Erythroblast (primary cell): ENCODE data around the gene PRKD1.
"Not testable (repeated sequence)": the region's sequence is repeated elsewhere in the genome, so short reads cannot be mapped to it uniquely, and the experiment has no call there.

Experiments
- DNase-seq, 2 experiments: peaks; one replicate each; lab custom pipeline; 2025; lab: John Stamatoyannopoulos, UW
- GATA1 ChIP-seq: IDR thresholded peaks from 2 replicates; pipeline ENCODE4 v1.6.1; 2011; ENCODE audit warnings: low read depth, mild to moderate bottlenecking, control low read depth, low read length, moderate library complexity
- POLR2A ChIP-seq: IDR thresholded peaks from 2 replicates; pipeline ENCODE4 v1.6.1; 2011; ENCODE audit warnings: mild to moderate bottlenecking, low read length

Gene PRKD1

GRCh38 chr14:29709490-29709889 is 218.2 kb downstream of the PRKD1 start:
- TF ChIP-seq POLR2A (no peak), GATA1 (no peak)
- peak in 1 of 2 experiments; percentile 6 for DNase-seq

DNA sequence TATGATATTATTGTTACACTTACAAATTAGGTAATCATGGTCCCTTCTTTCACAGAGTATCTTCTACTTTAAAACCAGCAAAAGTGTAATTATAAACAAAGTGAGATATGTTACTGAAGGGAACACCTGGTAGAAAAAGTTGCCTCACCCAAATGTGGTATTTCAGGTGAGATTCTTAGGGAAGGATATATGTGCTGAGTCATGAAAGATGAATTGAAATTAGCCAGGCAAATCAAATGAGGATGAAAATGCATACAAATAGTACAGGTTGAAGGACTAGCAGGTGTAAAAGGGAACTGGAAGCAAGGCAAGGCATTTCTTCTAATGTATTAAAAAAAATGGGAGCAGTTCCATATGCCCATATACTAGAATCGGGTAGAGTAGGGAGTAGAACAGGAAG is 220.9 kb downstream of the PRKD1 start:
- no peak for DNase-seq
- TF ChIP-seq POLR2A = no peak
- no peak for TF ChIP-seq GATA1

DNA sequence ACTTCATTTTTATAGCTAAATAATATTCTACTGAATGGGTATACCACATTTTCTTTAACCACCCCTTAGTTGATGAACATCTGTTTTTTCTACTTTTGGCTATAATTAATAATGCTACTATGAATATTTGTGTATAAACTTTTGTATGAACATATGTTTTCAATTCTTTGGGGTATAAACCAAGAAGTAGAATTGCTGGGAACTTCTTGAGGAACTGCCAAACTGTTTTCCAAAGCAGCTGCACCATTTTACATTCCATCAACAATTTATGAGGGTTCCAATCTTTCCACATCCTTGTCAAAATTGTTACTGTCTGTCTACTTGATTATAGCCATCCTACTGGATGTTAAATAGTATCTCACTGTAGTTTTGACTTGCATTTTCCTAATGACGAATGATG is 221.8 kb downstream of the PRKD1 start:
- DNase-seq = no peak
- TF ChIP-seq GATA1 (no peak), POLR2A (no peak)

GRCh38 chr14:29689597-29689996 is 238.1 kb downstream of the PRKD1 start:
- DNase-seq = not testable (repeated sequence)

DNA sequence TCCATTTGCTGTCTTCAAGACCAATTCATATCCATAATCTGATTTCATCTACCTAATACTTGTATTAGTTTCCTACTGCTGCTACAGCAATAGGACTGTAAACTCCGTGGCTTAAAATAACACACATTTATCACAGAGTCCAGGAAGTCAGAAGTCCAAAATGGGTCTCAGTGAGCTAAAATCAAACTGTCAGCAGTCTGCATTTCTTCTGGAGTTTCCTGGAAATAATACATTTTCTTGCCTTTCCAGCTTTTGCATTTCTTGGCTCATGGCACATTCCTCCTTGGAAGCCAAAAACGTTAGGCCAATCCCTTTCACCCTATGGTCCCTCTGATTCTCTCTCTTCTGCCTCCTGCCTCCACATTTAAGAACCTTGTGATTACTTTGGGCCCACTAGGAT is 239.8 kb downstream of the PRKD1 start:
- no peak for DNase-seq
- TF ChIP-seq POLR2A = no peak

DNA sequence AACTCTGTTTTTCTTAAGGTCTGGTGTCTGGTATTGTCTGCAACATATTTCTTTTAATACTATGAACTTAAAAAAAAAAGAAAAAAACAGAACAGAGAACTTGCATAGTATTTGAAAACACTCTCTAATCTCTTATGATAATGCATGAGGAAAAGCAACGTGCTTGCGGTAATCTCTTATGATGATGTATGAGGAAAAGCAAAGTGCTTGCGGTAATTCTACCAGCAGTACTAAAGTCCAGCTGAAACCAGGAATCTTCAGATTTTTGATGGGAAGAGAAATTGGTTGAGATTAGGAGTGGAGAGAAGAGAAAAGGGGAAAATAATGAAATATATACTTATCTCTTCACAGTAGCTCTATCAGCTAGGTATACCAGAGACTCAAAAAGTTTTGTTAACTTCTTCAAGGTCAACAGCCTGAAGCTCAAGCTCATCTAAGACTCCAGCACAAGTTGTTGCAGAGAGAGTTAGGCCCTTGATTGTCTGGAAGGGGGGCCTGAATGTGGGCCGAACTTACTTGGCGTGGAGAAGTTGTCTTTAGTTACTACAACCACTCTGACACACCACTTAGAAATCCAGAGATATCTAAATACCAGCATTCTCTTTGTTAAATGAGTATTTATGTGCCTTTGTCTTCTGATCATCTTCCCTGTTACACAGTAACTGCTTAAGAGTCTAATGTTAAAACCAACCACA is 240.4 kb downstream of the PRKD1 start:
- no peak for DNase-seq
- TF ChIP-seq GATA1 (no peak), POLR2A (no peak)

GRCh38 chr14:29684926-29685325 is 242.7 kb downstream of the PRKD1 start:
- DNase-seq = no peak
- TF ChIP-seq GATA1 (no peak), POLR2A (no peak)

- TF ChIP-seq POLR2A = no peak
- no peak for TF ChIP-seq GATA1
- DNase-seq = no peak
These were observed 244.9 kb downstream of the PRKD1 start for GRCh38 chr14:29682789-29683188.

- DNase-seq = no peak
- no peak for TF ChIP-seq POLR2A
- TF ChIP-seq GATA1 = no peak
These were observed 246.3 kb downstream of the PRKD1 start for GRCh38 chr14:29681316-29681715.

DNA sequence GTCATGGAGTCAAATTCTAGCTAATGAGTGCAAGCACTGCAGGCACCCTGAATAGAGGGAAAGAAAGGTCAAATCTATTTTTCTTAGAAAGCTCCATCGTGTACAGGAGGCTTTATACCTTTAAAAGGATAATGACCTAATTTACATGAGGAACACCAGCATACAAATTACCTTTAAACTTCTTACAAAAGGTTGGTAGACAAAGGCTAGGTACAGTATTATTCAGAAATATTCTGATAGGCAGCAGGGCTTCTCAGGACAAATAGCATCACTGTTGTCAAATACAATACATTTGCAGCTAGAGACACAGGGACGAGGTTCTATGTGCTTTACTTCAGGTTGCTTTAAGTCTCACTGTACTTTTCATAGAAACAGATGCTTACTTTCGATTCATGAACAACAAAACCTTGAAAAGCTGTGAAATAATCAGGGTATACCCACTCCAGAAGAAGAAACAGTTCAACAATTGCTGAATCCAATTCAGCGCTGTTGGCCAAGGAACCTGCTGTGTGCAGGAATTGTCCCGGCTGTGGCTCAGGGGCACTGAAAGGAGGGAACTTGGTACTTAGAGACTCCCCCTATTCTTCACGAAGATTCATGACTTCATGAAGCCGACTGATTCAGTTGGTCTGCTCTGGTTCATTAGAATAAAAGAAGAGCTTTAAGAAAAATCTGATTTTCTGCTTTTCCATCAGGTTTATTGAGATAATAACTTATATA is 252.9 kb downstream of the PRKD1 start:
- TF ChIP-seq POLR2A (no peak), GATA1 (no peak)
- no peak for DNase-seq

GRCh38 chr14:29672831-29673230 is 254.8 kb downstream of the PRKD1 start:
- TF ChIP-seq POLR2A (no peak), GATA1 (no peak)
- DNase-seq = no peak

- TF ChIP-seq POLR2A (no peak), GATA1 (no peak)
- no peak for DNase-seq
These were observed 256.6 kb downstream of the PRKD1 start for GRCh38 chr14:29671034-29671433.

GRCh38 chr14:29668201-29668600 is 259.4 kb downstream of the PRKD1 start:
- no peak for DNase-seq
- TF ChIP-seq GATA1 = no peak
- no peak for TF ChIP-seq POLR2A

GRCh38 chr14:29664515-29664914 is 263.1 kb downstream of the PRKD1 start:
- no peak for DNase-seq
- TF ChIP-seq GATA1 (no peak), POLR2A (no peak)

GRCh38 chr14:29663281-29663801 is 264.3 kb downstream of the PRKD1 start:
- no peak for DNase-seq
- no peak for TF ChIP-seq POLR2A
- TF ChIP-seq GATA1 = no peak
